Stimulated activated CD4-positive, alpha-beta T cell treated with anti-CD3 and anti-CD28 coated beads, TNF-alpha, amount 100 ng/mL, for 1 hour (primary cell): ENCODE results near the gene NKD2.
"Not testable (repeated sequence)": the region's sequence is repeated elsewhere in the genome, so short reads cannot be mapped to it uniquely, and the experiment has no call there.

Experiments
- DNase-seq, 3 donors: peaks; one replicate each; pipeline ENCODE4 v3.0.0-alpha.2; 2020; ENCODE audit warnings: low read depth in 3 of 3, low spot score in 1 of 3

Gene NKD2

GRCh38 chr5:1012900-1013237, 4.3 kb downstream of the NKD2 start:
- DNase-seq, result no peak

DNA sequence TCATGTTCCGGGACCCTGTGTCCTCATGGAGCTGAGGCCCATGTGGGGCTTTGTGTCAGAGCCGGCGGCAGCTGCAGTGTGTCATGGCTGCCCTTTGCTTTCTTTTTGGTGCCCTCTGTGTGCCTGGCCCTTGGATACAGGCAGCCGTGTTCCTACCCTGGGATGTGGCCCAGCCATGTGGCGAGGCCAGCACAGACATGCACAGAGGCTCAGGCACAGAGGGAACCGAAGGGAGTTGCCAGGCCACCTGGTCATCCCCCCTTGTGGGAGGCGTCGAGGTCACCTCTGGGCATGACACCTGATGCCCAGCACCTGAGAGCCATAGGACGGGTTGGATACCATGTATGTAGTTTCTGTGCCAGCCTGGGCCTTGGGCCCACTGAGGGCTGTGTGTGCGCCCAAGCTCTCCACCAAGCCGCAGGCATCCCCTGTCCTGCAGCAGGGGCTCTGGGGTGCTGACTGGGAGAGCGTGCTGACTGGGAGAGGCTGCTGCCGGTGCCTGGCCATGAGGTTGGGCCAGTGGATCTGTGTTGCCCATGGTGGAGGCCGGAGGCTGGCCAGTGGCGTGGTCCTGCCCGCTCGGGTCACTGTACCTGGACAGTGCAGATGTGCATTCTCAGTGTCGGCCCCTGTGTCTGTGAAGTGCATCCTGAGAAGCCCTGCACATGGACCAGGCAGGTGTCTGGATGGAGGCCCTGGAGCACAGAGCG, 4.8 kb downstream of the NKD2 start:
- DNase-seq, result no peak

DNA sequence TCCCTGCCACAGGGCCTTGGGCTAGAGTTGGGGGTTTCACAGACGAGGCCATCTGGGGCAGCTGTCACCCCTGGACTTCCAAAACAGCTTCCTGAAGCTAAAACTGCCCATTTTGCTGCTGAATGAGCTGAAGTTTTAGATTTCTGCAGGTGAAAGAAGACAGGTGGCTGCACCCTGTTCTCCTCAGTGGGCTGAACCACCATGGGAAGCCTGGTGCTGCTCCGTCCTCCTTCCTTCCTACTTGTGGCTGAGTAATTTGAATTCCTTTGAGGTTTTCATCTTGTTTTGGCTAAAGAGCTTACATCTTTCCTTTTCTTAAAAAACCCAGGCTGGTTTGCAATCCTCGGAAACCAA, 5.3 kb downstream of the NKD2 start:
- DNase-seq, result no peak

DNA sequence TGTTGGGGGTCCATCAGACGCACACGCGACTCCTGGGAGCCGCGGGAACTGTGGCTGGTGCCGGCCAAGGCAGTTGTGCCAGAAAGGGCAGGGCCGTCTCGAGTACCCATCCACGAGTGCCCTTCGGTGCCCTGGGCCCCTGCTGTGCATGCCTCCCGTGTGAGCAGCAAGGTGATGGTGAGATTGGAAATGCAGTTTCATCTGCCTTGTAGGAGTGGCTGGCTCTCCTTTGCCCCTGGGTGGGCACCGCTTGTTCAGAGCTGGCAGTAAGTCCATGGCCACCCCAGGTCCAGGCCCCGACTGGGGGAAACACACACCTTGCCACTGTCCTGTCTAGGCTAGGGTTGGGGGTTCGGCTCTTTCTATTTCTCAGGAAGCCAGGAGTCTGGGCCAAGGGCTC, 5.7 kb downstream of the NKD2 start:
- DNase-seq, result no peak

GRCh38 chr5:1014781-1015221, 6.2 kb downstream of the NKD2 start:
- no peak for DNase-seq

DNA sequence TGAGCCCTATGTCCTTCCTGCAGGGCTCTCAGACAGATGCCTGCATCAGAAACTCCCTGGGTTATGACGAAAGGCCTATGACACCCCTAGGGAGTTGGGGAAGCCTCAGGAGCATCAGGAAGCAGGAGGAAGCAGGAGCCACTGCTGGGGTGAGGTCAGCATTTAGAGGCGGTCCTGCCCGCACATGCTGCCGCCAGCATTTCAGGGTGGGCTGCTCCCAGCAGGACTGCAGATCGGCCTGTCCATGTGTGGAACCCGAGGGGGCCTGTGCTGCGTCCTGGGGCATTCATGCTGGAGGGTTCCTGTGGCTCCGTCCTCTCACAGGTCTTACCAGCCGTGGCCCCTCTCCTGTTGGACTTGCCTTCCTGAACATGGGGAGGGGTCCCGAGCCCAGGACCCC, 6.9 kb downstream of the NKD2 start:
- DNase-seq, result no peak

DNA sequence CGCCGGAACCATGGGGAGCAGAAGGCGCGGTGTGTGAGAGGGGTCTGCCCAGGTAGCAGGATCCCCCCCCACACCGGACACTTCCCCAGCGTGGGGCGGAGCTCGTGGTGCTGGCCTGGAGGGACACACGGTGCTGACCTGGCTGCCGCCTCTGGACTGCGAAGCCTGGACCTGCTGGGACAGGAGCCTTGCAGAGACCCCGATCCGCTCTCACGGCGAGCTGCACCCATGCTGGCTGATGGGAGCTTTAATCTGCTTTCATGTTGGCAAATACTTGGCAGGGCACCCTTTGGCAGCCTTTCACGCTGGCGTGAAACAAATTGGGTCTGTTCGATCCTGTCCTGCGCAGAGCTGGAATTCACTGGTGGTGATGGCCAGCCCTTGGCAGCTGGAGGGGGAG, 7.4 kb downstream of the NKD2 start:
- DNase-seq, result no peak

DNA sequence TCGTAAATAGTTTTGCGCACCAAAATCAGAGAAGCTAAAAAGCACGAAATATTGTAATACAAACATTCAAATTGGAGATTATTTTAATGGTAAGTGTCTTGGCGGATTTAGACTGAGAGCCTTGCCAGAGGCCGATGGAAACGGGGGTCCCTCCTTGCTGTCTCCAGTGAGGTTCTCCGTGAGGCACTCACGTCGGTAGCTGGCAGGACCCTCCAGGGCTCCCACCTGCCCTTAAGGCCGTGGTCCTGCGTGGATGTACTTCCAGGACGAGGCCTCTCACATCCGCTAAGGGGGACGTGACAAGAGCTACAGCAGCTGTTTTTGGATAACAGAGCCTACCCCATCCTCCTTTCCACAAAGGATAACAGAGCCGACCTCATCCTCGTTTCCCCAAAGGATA, 7.9 kb downstream of the NKD2 start:
- no peak for DNase-seq

DNA sequence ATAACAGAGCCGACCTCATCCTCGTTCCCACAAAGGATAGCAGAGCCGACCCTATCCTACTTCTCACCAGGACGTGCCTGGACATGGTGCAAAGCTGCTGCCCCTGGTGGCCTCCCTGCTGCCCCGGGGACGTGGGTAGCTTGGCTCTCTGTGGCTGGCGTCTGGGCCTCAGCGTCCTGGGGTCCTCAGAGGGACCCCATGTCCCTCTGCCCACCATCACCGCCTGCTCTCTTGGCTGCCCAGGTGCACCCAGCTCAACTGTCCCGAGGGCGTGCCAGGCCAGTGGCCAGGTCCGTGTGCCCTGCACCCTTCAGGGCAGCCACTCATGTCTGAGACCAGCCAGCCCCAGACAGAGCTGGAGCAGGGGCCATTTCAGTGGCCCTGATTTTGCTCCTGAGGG, 8.5 kb downstream of the NKD2 start:
- no peak for DNase-seq

DNA sequence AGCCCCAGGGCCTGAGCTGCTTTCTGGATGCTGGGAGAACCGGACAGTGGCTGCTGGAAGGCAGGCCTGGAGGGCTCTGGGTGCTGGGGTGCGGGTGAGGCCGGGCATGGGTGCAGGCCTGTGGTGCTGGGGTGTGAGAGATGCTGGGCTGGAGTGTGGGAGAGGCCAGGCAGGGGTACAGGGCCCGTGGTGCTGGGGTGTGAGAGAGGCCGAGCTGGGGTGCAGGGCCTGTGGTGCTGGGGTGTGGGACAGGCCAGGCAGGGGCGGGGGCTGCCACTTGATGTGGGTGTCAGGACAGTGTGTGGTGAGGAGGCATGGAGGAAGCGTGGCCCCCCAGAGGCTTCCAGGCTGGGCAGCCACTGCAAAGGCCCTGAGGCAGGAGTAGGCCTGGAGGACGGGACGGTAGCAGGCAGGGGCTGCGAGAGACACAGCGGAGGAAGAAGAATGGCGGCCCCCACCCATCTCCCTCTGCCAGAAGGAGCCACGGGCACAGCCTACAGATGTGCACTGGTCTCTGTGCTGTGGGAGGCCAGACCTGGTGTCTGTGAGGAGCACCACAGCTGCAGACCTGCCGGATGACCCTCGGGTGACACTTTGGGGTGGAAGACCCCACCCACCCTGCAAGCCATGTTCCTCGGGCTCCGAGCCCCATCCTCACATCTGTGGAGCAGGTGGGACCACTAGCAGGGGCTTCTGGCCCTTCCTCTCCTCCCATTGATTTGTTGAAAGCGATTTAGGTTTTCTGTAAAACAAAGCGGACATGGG, 9.3 kb downstream of the NKD2 start:
- DNase-seq, result no peak

DNA sequence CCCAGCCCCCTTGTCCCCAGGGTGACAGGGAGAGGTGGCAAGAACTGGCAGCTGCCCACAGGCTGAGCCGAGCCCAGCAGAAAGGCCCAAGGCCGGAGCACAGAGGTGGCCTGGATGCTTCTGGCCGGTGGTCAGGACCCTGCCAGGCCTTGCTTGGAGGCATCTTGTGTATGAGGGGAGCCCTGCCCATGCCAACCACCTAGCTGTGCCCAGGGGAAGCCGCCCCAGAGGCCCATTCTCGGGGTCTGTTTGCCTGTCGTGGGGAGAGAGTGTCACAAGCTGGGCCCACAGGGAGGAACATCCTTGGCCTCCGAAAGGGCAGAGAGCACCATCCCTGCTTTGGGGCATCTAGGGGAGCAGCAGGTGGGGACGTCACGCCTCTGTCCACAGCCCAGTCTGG, 10.0 kb downstream of the NKD2 start:
- no peak for DNase-seq

DNA sequence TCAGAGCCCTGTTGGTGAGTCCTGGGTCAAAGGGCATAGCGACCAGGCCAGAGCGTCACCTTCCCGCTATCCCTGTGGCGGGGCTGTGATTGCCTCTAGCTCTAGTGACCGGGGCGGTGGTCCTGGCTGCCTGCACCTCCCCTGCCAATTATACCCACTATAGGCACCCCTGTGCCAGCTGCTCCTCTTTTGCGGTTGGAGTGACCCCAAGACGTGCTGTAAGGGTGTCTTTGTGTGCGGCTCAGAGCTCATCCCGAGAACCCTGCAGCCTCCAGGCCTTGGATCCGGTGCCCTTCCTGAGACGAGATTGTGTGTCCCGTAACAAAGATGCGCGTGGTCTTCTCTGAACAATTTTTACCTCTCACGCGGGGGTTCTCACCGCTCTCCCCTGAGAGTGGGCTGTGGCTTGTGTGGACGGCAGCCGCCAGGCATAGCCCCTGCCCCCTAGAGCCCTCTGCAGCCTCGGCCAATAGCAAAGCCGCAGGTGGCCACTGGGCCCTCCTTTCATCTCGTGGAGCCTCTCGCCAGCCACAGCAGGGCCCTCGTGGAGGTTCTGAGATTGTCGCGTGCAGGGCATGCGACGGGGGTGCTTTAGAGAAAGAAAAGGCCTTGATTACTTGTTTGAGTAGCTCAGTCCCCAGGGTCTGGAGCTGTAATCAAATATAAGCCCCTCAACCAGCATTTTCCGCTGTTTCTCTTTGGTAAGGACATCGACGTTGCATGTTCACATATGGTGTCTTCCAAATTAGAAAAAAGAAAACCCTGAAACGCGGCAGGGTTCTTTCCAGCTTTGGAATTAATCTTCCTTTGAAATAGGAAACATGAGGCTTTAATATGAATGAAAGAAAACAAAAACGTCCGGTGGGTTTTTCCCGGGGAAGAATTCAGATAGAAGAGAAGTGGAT, 10.7 kb downstream of the NKD2 start:
- no peak for DNase-seq

DNA sequence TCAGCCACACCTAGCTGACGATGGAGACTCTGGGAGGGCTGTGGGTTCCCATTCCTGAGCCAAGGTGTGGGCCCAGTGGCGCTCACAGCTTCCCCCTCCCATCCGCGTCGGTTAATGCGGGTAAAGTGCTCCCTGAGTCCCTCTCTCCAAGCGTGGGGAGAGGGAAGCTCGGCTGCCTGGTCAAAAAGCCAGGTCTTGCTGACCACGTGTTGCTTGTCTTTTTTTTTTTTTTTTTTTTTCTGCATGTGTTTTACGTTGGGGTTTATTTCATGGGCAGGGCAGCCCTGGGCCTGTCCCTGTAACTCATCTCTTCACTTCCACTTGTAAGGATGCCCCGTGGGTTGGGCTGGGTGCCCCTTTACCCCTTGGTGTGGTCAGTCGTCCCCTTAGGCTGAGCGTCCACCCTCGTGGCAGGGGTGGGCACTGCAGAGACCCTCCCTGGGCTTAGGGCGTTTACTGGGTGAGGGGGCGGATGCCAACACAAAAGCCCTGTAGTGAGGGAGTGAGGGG, 11.9 kb downstream of the NKD2 start:
- DNase-seq, result no peak

DNA sequence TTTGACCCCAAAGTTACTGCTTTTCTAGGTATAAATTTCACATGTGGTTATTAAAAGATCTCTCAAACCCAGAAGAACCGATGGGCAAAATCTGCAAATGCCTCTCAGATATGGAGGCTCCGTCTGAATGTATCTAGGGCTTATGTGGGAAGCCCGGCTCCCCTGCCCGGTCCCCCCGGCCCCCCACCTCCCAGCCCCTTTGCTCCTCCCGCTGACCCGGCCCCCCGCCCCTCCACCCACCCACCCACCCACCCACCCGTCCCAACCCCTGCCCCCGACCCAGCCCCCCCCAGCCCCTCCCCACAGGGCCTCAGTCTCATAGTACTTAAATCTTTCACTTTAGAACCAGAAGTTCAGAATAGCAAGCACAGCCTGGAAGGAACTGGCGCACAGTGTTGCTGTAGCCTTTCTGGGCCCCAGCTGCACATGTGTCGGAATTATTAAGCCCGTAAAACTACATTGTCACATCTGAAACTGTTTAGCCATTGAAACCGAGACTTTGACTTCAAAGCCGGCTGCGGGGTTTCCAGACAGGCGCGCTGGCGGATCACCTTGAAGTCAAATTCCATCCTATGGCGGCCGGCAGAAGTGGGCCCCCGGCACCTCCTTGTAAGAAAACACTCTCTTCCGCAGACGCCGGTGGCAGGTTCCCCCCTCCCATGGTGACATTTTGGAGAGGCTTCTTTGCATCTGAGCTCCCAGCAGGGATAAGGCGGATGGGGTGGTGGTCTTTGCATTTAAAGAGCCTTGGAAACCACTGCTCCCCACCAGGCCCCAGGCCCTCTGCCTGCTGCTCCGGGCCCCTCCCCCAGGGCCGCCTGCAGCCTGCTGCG, 12.8 kb downstream of the NKD2 start:
- DNase-seq, result no peak

- not testable (repeated sequence) for DNase-seq
Measured at GRCh38 chr5:1021969-1022336, 13.4 kb downstream of the NKD2 start.

DNA sequence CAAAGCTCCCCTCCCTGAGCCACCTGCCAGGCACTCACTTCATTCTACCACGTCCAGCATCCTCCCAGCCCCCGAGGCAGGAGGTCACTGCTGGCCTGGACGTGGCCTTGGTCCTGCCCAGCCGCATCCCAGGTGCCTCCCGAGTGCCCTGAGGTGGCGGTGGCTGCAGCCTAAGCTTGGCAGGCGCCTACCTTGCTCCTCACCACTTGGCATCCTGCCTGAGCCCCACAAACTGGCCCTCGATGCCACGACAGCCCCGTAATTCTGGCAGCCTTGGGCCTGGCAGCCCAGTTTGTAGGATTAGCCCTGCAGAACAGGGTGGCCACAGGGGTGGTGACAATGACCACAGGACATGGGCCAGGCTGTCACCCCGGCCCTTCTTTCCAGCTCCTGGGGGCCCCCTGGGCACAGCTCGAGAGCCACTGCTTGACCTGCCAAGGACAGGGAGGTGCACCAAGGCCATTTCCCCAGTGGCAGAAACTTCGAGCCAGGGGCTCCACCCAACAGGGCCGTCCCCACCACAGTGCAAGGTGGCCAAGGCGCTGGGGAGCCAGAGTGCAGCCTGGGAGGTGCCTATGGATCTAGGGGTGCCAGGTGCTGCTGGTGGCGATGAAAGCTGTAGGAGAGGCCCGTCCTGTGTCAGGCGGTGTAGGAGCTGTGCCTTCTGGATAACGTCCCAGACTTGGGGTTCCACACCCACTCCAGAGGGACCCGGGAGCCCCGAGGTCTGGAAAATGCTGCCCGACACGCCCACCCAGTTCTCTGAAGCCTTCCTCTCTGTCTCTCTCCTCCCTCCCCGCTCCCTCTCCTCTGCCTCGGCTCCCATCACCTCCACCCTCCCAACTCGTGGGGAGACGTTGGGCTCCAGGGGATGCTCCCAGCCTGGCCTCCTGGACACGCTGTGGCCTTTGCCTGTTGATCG, 18.4 kb downstream of the NKD2 start:
- no peak for DNase-seq

GRCh38 chr5:1027631-1028441, 19.2 kb downstream of the NKD2 start:
- no peak for DNase-seq

DNA sequence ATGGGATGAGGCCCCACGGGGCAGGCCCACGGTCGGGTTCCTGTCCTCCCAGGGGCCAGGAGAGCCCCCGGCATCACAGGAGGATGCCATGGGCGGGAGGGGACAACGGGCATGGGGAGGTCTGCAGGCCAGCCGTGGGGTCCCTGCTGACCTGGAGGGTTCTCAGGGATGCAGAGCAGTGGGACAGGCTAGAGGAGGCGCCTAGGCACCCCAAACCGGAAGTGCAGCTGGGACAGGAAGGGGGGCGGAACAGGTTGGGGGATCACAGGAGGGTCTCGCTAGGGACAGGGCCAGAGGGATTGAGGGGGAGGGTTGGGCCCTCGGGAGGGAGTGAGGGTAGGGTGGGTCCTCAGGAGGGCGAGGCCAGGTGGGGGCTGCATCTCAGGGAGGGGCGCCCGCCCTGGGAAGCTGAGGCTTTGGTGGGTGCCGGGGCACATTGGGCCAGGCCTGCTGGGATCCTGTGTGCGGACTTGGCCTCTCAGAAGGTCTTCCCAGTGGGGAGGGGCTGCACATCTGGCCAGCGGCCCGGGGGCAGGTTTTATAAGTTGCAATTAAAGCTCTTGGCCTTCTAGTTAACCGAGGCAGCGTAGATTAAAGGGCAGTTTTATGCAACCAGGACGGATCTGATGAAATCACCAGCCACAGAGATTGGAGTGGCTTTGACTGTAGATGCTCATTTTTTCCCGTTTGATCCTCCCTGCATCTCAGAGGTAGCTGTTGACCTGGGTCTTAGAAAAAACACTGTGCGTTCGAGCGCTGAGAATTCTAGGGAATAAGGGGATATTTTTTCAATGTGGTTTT, 20.1 kb downstream of the NKD2 start:
- no peak for DNase-seq
